ENCODE results near the gene DPF3. TPM values are rescaled to one million over a fixed set of nuclear protein-coding genes. Genes with fewer than 3 reads are reported as not detected.

The DPF3 gene
- polyA plus RNA-seq, 6 donors from 2014 or later = 4.2 to 9.0 (median 6.1) TPM

GRCh38 chr14:72839753-72840607 is 53.9 kb downstream of the DPF3 start:
- peak overlapping the region in 3 of 6 donors; percentile 7 to 76 (median 71) for H3K27ac Mint-ChIP-seq
- ATAC-seq (ENCODE audit: low read depth in 2 of 2) (no peak), DNase-seq (no peak)
- H3K27me3 Mint-ChIP-seq = no peaks in the 10 kb centered on the region
- H3K4me1 Mint-ChIP-seq = peaks cover 2 to 16% (median 9%) of the 10 kb centered on the region in 3 donors
- no peaks in the 10 kb centered on the region for H3K9me3 Mint-ChIP-seq
- H3K4me3 Mint-ChIP-seq = no peak overlapping the region
- H3K36me3 Mint-ChIP-seq = peaks cover 11 to 12% of the 10 kb centered on the region in 2 donors

GRCh38 chr14:72839351-72839750 is 54.5 kb downstream of the DPF3 start:
- ATAC-seq (ENCODE audit: low read depth in 2 of 2) (no peak), DNase-seq (no peak)
- H3K9me3 Mint-ChIP-seq = peaks cover 0 to 4% (median 0%) of the 10 kb centered on the region in 7 donors
- H3K4me1 Mint-ChIP-seq = peaks cover 2 to 16% (median 14%) of the 10 kb centered on the region in 3 donors
- no peak overlapping the region for H3K27ac Mint-ChIP-seq
- H3K36me3 Mint-ChIP-seq = peaks cover 5 to 19% of the 10 kb centered on the region in 2 donors
- no peaks in the 10 kb centered on the region for H3K27me3 Mint-ChIP-seq
- H3K4me3 Mint-ChIP-seq = no peak overlapping the region

- ATAC-seq (ENCODE audit: low read depth in 2 of 2) (no peak), DNase-seq (no peak)
- Mint-ChIP-seq H3K36me3 (peaks cover 19 to 30% of the 10 kb centered on the region in 2 donors), H3K4me3 (no peak overlapping the region), H3K27me3 (peaks cover 0 to 6% (median 0%) of the 10 kb centered on the region in 3 donors), H3K9me3 (peaks cover 0 to 10% (median 0%) of the 10 kb centered on the region in 7 donors), H3K27ac (peak overlapping the region in 2 of 6 donors; percentile 21 to 27), H3K4me1 (peaks cover 8 to 38% (median 27%) of the 10 kb centered on the region in 3 donors)
Observed at GRCh38 chr14:72836085-72836484, 57.8 kb downstream of the DPF3 start.

GRCh38 chr14:72833174-72833573 is 60.7 kb downstream of the DPF3 start:
- Mint-ChIP-seq H3K27me3 (peaks cover 0 to 6% (median 0%) of the 10 kb centered on the region in 3 donors), H3K9me3 (peaks cover 0 to 10% (median 0%) of the 10 kb centered on the region in 7 donors), H3K4me1 (peaks cover 17 to 44% (median 38%) of the 10 kb centered on the region in 3 donors), H3K4me3 (no peak overlapping the region), H3K27ac (peak overlapping the region in 3 of 6 donors; percentile 29 to 77 (median 34)), H3K36me3 (peaks cover 19 to 34% of the 10 kb centered on the region in 2 donors)
- ATAC-seq (ENCODE audit: low read depth in 2 of 2) (no peak), DNase-seq (no peak)

GRCh38 chr14:72830786-72831594 is 62.9 kb downstream of the DPF3 start:
- H3K9me3 Mint-ChIP-seq = peaks cover 0 to 10% (median 0%) of the 10 kb centered on the region in 7 donors
- no peak for ATAC-seq (ENCODE audit: low read depth in 2 of 2)
- peaks cover 14 to 43% (median 40%) of the 10 kb centered on the region in 3 donors for H3K4me1 Mint-ChIP-seq
- peaks cover 19 to 32% of the 10 kb centered on the region in 2 donors for H3K36me3 Mint-ChIP-seq
- peaks cover 0 to 6% (median 0%) of the 10 kb centered on the region in 3 donors for H3K27me3 Mint-ChIP-seq
- H3K27ac Mint-ChIP-seq = peak overlapping the region in 2 of 6 donors; percentile 33 to 92
- DNase-seq = no peak
- H3K4me3 Mint-ChIP-seq = peak overlapping the region in 1 of 8 donors; percentile 47

GRCh38 chr14:72830356-72830755 is 63.5 kb downstream of the DPF3 start:
- peaks cover 0 to 6% (median 0%) of the 10 kb centered on the region in 3 donors for H3K27me3 Mint-ChIP-seq
- H3K27ac Mint-ChIP-seq = peak overlapping the region in 1 of 6 donors; percentile 92
- DNase-seq (no peak), ATAC-seq (ENCODE audit: low read depth in 2 of 2) (no peak)
- peaks cover 0 to 10% (median 0%) of the 10 kb centered on the region in 7 donors for H3K9me3 Mint-ChIP-seq
- peaks cover 19 to 25% of the 10 kb centered on the region in 2 donors for H3K36me3 Mint-ChIP-seq
- peaks cover 17 to 42% (median 36%) of the 10 kb centered on the region in 3 donors for H3K4me1 Mint-ChIP-seq
- no peak overlapping the region for H3K4me3 Mint-ChIP-seq

- H3K27me3 Mint-ChIP-seq = peaks cover 0 to 6% (median 0%) of the 10 kb centered on the region in 3 donors
- H3K36me3 Mint-ChIP-seq = peaks cover 17% of the 10 kb centered on the region in 2 donors
- H3K9me3 Mint-ChIP-seq = peaks cover 0 to 6% (median 0%) of the 10 kb centered on the region in 7 donors
- H3K4me3 Mint-ChIP-seq = no peak overlapping the region
- H3K27ac Mint-ChIP-seq = peak overlapping the region in 1 of 6 donors; percentile 78
- peaks cover 17 to 50% (median 35%) of the 10 kb centered on the region in 3 donors for H3K4me1 Mint-ChIP-seq
- DNase-seq (no peak), ATAC-seq (ENCODE audit: low read depth in 2 of 2) (no peak)
Observed at GRCh38 chr14:72828604-72829003, 65.3 kb downstream of the DPF3 start.

- Mint-ChIP-seq H3K27ac (peak overlapping the region in 1 of 6 donors; percentile 65), H3K36me3 (peaks cover 4 to 6% of the 10 kb centered on the region in 2 donors), H3K4me1 (peaks cover 24 to 40% (median 28%) of the 10 kb centered on the region in 3 donors), H3K9me3 (no peaks in the 10 kb centered on the region), H3K27me3 (no peaks in the 10 kb centered on the region), H3K4me3 (no peak overlapping the region)
- no peak for ATAC-seq (ENCODE audit: low read depth in 2 of 2)
- DNase-seq = no peak
Observed at GRCh38 chr14:72826039-72826438, 67.9 kb downstream of the DPF3 start.

GRCh38 chr14:72825486-72825885 is 68.4 kb downstream of the DPF3 start:
- ATAC-seq (ENCODE audit: low read depth in 2 of 2) (no peak), DNase-seq (no peak)
- Mint-ChIP-seq H3K9me3 (no peaks in the 10 kb centered on the region), H3K27me3 (no peaks in the 10 kb centered on the region), H3K27ac (peak overlapping the region in 2 of 6 donors; percentile 70 to 76), H3K4me1 (peaks cover 23 to 35% (median 25%) of the 10 kb centered on the region in 3 donors), H3K36me3 (peaks cover 0 to 6% of the 10 kb centered on the region in 2 donors), H3K4me3 (no peak overlapping the region)

- Mint-ChIP-seq H3K36me3 (peaks cover 1 to 6% of the 10 kb centered on the region in 2 donors), H3K4me1 (peaks cover 27 to 36% (median 35%) of the 10 kb centered on the region in 3 donors), H3K9me3 (peaks cover 0 to 6% (median 6%) of the 10 kb centered on the region in 7 donors), H3K27me3 (no peaks in the 10 kb centered on the region), H3K4me3 (no peak overlapping the region), H3K27ac (peak overlapping the region in 2 of 6 donors; percentile 25 to 92)
- no peak for DNase-seq
- ATAC-seq (ENCODE audit: low read depth in 2 of 2) = no peak
Observed at GRCh38 chr14:72824051-72824450, 69.8 kb downstream of the DPF3 start.

- no peak for ATAC-seq (ENCODE audit: low read depth in 2 of 2)
- H3K27me3 Mint-ChIP-seq = no peaks in the 10 kb centered on the region
- peaks cover 0 to 12% (median 7%) of the 10 kb centered on the region in 7 donors for H3K9me3 Mint-ChIP-seq
- H3K27ac Mint-ChIP-seq = peak overlapping the region in 2 of 6 donors; percentile 15 to 42
- no peak for DNase-seq
- H3K4me3 Mint-ChIP-seq = no peak overlapping the region
- H3K4me1 Mint-ChIP-seq = peaks cover 21 to 35% (median 35%) of the 10 kb centered on the region in 3 donors
- peaks cover 1 to 6% of the 10 kb centered on the region in 2 donors for H3K36me3 Mint-ChIP-seq
Observed at GRCh38 chr14:72822946-72823611, 70.8 kb downstream of the DPF3 start.

- H3K27me3 Mint-ChIP-seq = no peaks in the 10 kb centered on the region
- no peak overlapping the region for H3K27ac Mint-ChIP-seq
- H3K36me3 Mint-ChIP-seq = peaks cover 0 to 6% of the 10 kb centered on the region in 2 donors
- peaks cover 28 to 48% (median 33%) of the 10 kb centered on the region in 3 donors for H3K4me1 Mint-ChIP-seq
- DNase-seq (no peak), ATAC-seq (ENCODE audit: low read depth in 2 of 2) (no peak)
- peaks cover 0 to 12% (median 7%) of the 10 kb centered on the region in 7 donors for H3K9me3 Mint-ChIP-seq
- peak overlapping the region in 1 of 8 donors; percentile 21 for H3K4me3 Mint-ChIP-seq
Observed at GRCh38 chr14:72818998-72819397, 74.9 kb downstream of the DPF3 start.

All from naive B cell (primary cell).